Activated CD4-positive, alpha-beta T cell treated with anti-CD3 and anti-CD28 coated beads, Interleukin-2, amount 50 U/mL, for 16 hours (primary cell): Measurements from ENCODE around the gene GLTPD2.
"Not testable (repeated sequence)": the region's sequence is repeated elsewhere in the genome, so short reads cannot be mapped to it uniquely, and the experiment has no call there.

ENCODE experiments used
- DNase-seq: peaks from one replicate; pipeline ENCODE4 v3.0.0-alpha.2; 2020

The GLTPD2 gene

GRCh38 chr17:4811471-4811870 is 22.7 kb downstream of the GLTPD2 start:
- DNase-seq, result no peak

DNA sequence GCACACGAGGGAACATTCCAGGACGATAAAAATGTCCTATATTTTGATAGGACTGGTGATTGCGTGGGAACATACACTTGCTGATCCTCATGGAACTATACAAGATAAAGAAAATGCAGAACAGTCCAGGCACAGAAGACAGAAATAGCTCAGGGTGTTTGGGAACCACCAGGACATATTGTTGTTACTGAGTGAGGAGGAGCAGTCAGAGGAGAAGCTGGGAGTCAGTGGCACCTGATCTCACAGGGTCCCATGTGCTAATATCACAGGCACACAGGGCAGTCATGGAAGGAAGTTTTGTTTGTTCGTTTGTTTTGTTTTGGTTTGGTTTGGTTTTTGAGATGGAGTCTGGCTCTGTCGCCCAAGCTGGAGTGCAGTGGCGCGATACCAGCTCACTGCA is 23.9 kb downstream of the GLTPD2 start:
- DNase-seq, result no peak

DNA sequence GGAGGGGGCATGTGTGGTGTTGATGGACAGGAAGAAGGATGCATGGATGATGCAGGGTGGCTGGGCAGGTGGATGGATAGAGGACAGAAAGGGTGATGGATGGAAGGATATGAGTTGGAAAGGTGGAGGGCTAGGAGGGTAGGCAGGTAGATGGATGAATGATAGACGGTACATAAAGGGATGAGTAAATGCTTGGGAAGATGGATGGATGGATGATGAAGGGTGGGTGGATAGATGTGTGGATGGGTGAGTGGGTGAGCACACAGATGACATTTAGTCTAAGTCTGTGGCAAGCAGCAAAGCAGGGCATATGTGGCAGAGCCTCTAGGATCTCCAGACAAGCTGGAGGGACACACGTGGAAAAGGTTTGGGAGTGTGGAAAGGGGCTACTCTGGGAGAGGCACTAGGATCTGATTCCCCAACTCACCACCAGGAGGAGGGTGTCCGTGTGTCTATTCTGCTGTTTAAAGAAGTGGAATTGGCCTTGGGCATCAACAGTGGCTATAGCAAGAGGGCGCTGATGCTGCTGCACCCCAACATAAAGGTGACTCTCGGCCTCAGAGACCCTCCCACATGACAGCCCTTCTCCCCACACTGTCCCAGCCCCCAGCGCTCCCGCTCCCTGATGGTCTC is 26.4 kb downstream of the GLTPD2 start:
- no peak for DNase-seq

- no peak for DNase-seq
Observed at GRCh38 chr17:4816826-4817225, 28.1 kb downstream of the GLTPD2 start.

- no peak for DNase-seq
Observed at GRCh38 chr17:4818276-4818675, 29.5 kb downstream of the GLTPD2 start.

DNA sequence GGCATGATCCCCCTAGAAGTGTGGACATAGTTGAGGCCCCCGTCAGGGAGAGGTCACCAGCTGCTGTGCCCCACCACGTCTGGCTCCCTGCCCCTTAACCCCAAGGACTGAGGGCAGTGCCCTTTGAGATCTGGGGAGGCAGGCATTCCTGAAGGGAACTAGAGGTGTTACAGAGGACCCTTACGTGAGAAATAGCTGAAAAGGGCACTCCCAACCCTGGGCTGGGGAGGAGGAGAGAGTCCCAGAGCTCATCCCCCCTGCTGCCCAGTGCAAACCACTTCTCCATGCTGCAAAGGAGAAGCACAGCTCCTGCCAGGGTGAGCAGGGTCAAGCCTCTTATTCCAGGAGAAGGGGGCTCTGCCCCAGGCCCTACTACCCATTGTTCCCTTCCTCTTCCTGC is 34.1 kb downstream of the GLTPD2 start:
- DNase-seq, result no peak

DNA sequence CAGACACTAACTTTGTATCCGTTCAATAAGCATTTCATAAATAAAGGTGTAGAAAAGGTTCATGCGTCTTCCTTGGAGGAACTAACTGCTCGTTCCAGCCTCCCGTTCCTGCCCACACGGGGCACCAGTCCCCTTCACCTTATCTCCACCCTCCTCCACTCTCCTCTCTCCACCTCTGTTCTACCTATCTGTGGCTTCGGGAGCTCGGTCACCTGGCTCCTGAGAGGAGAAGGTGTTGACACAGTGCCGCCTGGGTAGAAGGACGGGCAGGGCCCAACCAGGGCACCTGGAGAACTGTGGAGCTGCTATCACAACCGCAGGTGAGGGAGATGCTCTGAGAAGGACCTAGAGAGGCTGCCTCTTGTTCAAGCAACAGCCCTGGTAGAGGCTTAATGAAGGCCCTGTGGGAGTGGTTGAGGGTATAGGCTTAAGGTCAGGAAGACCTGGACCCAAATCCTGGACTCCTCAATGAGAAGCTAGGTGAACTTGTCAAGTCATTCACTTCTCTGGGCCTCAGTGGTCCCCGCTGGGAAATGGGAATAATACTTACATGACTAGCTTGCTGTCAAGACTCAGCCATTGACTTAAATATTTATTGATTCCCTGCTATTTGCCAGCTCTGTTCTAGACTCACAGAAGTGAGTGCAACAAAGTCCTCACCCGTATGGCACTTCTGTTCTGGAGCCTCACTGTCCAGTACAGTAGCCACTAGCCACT is 34.8 kb downstream of the GLTPD2 start:
- no peak for DNase-seq

DNA sequence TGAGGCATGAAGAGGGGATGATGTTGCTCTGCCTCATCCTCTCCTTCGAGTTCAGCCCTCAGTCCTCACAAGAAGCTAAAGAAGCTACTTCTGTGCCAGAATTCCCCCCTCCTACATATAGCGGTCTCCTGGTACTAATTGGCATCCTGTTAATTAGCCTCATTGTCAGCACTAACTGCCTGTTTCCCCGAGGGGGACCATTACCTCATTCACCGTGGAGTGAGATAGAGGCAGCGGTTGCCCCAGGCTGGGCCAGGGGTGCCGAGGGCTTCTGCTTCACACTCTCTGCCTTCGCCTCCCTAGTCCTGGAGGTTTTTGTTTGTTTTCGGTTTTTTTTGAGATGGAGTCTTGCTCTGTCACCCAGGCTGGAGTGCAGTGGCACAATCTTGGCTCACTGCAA is 38.6 kb downstream of the GLTPD2 start:
- no peak for DNase-seq

DNA sequence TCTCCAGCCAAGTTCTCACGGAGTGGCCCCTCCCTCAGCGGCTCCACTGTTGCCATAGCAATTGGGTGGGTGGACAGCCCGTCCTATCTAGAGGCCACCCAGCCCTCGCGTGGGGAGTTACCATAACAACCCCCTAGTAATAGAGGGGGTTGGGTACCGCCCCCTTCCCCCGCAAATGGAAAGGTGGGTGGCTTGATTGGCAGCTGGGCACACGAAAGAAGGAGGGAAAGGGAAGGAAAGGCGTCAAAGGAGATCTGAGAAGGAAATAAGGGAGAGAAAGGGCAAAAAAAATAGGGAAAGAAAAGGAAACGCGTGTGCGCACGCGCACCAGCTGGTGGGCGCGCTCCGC is 44.0 kb downstream of the GLTPD2 start:
- not testable (repeated sequence) for DNase-seq

- peak; percentile 94 for DNase-seq
Observed at GRCh38 chr17:4833178-4833940, 44.6 kb downstream of the GLTPD2 start, which contains the start of gene MINK1. Gene MINK1, plus strand, starts transcription at chr17:4833340. Its CDS starts 244 bp downstream, at chr17:4833584.

DNA sequence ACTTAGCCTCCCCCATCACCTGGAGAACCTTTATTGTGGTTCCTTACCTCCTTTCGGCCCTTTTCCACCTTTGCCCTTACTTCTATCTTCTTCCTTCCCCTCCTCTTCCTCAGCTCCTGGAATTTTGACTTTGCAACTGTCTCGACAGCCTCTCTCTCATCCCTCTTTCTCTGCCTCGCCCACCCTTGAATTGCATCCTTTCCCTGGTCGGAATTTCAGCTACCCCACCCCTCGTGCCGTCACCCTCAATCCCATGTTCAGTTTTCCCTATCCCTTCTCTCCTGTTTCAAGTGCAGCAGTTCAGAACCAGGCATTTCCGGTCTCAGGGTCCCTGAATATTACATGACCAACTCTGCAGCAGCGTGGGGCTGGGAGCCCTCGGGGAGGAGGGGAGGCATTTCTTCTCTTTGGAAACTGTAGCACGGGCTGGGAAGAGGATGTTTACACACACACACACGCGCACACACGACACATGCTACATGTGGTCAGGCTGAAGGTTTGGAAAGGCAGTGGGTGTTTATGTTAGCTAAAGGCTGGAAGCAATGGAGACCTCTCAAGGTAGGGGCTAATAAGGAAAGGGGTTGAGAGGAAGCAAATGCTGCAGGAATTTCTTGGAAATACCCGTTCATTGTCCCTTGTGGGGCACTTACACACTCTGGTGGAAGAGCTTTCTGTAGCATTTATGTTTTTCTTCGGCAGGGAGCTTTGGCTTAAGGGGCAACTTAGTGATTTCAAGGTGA is 45.3 kb downstream of the GLTPD2 start:
- no peak for DNase-seq

DNA sequence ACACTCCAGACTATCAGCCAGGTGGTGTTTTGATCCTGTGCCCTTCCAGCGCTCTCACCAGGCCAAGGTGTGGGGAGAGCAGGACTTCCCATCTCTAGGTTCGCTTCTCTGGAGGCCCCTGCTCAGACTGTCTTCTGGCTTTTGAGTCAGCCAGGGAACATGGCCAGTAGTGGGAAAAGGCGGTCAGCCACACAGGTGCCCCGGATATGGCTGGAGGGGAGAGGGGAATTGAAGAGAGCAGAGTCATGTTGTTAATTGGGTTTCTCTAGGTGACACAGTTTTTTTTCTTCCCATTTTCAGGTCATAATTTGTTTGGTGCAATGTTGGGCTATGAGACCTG is 45.9 kb downstream of the GLTPD2 start:
- DNase-seq, result no peak

DNA sequence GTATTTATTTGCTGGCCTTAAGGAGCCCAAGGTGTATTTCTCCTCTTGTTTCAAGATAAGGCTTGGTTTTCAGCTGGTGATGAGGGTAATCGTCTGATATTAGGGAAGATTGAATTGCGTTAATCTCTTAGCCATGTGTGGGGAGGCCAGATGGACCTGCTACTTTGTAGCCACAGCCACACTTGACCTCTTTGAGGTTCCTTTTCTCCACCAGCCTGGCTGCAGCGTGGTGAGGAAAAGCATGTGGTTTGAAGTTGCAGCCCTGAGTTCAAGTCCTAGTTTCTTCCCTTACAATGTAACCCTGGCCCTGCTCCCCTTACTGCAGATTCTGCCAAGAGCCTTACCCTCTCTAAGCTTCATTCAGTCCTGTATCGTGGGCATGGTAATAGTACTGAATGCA is 47.5 kb downstream of the GLTPD2 start:
- DNase-seq, result no peak

DNA sequence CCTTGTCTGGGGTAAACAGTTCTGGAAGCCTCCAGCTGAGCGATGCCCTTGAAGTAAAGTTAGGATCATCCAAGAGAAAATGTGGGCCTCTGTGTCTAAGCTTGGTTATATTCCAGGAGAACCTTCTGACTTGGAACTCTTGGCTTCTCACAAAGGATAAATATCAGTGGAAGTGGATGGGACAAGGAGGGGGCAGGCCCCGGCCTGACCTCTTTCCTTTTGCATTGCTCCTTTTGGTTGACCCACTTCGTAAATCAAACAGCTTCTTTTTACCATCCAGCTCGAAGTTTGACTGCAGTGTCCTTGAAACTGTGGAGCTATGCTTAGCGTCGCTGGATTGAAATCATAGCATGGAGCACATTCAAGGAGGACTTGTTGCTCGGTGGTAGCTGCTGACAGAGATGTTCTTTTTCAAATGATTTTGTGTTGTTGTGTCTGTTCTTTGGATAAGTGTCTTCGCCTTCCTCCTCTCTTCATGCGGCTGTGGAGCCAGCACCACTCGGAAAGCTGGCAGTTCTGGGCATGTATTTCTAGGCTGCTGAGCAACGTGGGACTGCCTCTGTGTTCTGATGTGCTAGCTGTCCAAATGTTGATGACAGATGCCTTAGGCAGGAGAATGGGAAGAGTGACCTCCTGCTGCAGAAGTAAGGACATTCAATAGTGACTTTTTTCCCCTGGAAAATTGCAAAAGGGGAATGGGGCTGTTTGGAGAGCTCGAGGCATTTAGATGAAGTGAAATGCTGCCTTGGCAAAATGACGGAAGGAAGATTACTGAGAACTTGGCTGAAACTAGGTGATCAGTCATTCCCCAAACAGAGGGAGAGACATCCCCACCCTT is 48.9 kb downstream of the GLTPD2 start:
- DNase-seq, result no peak

GRCh38 chr17:4838309-4838785 is 49.6 kb downstream of the GLTPD2 start:
- no peak for DNase-seq

- no peak for DNase-seq
Observed at GRCh38 chr17:4839221-4839620, 50.5 kb downstream of the GLTPD2 start.
